AML-193 (cell line): ENCODE data around the gene CDRT15.
A peak's percentile ranks its signal among the peaks of the same experiment; 100 is the strongest.
"Not testable (repeated sequence)": the region's sequence is repeated elsewhere in the genome, so short reads cannot be mapped to it uniquely, and the experiment has no call there.

Experiments
- DNase-seq, 2 experiments: peaks; one replicate each; lab custom pipeline; 2025; lab: John Stamatoyannopoulos, UW

The CDRT15 gene

DNA sequence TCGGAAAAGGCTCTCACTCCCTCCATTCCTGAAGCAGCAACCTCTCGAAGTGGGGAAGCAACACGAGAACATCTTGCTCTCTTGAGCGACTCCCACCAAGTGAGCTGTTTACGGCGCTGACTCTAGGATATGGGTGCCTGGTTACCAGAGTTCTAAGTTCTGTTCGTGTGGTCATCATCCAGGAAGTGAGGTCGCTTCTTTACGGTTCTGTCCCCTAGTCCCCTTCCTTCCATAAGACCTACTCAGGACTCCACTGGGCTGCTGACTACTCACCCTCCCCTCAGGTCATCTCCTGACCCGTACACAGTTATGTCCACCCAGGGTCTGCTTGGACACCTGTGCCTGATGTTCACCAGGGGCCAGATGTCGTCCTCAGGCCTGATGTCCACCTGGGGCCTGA lies at the start of gene CDRT15:
Gene CDRT15, minus strand, starts transcription at position 101 of the 400 bp plus-strand sequence. Its CDS starts 29 bp downstream, at position 72.
- not testable (repeated sequence) for DNase-seq

DNA sequence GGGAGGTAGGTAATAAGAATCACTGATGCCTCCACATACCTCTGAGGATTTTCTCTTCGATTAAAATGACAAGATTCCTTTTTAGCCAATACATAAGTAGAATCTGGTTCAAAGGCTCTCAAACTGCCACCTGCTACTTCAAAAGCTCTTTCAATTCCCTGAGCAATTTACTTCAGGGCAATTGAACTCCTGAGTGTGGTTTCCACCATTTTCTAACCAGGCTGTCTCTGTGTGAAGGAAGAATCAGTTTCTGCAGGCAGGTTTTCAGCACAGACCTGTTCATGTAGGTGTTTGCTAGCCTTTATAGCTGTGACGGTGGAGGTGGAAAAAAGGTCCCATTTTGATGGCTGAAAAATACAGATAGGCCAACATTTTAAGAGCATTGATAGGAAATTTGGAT lies 46.1 kb upstream of the CDRT15 start:
- DNase-seq, result no peak

DNA sequence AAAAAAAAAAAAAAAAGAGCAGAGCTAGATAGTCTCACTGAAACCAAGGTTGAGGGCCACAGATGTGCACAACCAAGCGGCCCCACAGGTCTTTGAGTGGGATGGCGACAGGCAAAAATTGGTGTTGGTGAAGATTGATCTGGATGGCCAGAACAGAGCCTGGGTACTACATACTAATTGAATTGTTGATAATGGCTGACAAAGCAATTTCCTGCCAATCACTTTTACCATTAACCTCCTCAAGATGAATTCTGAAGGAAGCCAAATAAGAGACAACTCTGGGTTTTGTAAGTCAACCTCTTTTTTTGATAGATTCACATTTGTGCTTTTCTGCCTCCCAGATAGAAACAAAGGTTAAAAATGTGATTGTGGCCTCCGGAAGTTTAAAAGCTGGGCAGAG lies 44.9 kb upstream of the CDRT15 start:
- DNase-seq, result no peak

DNA sequence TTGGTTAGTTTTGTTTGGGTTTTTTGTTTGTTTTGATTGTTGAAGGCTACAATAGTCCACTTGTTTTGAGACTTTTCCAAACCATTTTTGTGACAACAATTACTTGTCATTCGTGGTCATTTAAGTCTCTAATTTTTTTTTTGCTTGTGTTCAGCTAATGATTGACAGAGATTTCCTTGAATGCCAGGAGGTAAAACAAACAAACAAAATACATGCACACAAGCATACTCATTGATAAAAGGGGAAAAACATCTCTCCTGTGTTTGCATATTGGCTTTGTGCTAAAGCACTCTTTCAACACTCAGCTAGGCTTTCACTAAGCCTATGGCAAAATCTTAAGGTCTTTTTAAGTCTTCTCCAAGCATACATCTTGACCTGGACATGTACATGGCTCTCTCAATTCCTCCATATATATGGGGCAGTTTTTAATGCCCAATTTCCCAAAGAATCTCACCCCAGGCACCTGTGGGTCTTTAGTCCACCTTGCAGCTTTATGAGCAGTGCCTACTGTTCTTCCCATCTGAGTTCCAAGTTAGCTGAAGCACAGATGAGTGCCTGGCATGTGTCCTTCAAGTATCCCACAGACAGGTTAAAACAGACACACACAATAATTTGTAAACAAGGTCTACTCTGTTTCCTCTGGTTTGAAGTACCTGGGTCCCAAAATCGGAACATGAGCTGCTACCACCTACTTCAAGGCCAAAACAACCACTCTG lies 40.0 kb upstream of the CDRT15 start:
- no peak for DNase-seq

DNA sequence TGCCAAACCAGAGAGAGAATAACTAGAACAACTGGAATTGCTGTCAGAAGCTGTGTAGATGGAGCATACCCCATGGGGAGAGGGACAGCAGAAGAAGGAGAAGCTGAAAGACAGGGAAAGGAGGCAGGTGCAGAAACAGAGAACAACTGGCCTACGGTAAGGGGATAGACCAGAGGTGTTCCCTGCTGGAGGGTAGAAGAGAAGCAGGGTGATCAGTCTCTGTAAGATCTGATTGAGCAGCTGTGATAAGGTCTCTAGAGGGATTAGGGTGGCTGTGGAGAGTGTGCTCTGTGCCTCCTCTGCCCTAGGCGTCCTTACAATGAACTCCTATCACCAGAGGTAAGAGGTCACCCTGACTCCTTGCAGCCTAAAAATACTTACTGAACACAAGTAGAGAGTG lies 33.8 kb upstream of the CDRT15 start:
- no peak for DNase-seq

DNA sequence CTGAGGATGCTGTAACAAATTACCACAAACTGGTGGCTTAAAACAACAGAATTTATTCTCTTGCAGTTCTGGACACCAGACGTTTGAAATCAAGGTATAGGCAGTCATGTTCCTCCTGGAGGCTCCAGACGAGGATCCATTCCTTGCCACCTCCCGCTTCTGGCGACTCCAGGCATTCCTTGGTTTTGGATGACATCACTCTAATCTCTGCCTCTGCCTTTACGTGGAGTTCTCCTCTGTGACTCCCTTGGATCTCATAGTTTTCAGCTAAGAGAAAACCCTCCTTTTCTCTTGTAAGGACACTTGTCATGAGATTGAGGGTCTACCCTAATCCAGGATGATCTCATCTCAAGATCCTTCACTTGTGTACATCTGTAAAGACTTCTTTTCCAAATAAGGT lies 32.8 kb upstream of the CDRT15 start:
- no peak for DNase-seq

DNA sequence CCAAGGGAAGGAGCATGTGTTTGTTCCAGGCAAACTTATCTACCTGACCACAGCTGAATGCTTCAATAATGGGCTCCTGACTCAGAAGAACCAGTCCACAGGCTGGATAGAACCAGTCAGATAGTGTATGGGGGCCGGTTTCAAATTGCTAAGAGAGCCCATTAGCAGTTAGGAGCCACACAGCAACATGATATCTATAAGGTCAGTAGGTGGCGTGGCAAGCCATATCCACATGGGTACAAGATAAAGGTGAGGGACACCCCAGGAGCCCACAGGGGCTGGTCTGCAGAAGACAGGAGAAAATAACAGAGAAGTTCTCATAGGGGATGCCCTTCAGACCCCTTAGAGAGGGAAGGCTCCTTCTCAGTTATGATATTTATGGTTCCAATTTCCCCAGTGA lies 31.6 kb upstream of the CDRT15 start:
- DNase-seq, result peak in 1 of 2 experiments; percentile 0

DNA sequence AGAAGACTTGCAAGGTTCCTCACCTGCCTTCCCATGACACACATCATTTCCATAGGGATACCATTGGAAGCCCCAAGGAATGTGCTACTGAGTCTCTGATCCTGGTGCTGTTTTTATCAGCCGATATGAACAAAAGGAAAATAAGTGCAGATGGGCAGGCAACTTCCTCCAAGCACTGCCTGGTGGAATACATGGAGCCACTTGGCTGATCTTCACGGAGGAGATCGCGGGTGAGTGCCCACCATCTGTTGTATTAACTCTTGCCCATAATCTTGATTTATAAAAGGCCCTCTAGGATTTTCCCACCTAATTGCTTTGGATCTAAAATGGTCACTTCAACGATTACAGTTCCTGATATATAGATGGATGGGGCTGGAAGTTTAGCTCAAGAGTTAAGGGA lies 24.7 kb upstream of the CDRT15 start:
- DNase-seq, result no peak

DNA sequence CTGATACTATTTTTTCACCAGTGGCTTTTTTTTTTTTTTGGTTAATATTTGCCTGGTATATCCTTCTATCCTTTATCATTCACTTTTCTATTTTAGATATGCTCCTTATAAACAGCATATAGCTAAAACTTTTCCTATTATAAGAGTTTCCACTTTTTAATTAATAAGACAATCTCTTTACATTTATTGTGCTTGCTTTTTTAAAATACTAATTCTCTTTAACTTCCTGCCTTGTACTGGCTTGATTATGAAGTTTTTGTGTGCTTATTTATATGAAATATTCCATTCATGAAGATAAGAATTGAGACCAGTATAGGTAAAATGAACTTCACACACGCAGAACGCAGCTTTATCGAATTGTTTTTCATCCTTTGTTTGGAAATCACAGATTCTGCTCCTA lies 9.0 kb upstream of the CDRT15 start:
- DNase-seq, result no peak

DNA sequence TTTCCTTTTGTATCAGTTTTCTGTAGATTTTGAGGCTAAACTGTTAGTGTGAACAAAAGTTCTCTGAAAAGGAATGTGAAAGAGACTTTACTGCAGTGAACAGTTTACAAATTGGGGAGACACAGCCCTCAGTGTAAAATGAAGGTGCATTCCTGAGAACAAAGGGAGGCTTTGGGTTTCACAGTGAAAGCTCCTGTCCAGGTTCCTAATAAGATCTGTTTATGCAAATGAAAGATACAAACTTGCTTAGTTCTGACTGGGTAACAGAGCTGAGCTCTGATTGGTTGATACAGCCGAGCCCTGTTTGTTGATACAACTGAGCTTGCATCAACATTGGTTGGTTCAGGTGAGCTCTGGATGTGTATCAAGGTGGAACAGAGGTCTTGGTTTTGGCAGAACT lies 8.3 kb upstream of the CDRT15 start:
- no peak for DNase-seq

DNA sequence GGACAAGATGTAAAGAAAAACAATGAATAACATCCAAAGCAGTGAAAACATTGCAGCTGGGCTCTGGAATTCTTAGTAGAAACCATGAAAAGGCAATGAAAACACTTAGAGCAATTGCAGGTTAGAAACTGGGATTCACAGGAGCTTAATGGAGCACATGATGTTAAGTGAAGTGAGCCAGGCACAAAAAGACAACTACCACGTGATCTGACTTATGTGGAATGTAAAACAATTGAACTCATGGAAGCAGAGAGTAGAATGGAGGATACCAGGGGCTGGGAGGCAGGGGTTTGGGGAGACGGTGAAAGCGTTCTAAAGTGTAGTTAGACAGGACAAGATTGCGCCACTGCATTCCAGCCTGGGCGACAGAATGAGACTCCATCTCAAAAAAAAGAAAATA lies 2.6 kb upstream of the CDRT15 start:
- not testable (repeated sequence) for DNase-seq

DNA sequence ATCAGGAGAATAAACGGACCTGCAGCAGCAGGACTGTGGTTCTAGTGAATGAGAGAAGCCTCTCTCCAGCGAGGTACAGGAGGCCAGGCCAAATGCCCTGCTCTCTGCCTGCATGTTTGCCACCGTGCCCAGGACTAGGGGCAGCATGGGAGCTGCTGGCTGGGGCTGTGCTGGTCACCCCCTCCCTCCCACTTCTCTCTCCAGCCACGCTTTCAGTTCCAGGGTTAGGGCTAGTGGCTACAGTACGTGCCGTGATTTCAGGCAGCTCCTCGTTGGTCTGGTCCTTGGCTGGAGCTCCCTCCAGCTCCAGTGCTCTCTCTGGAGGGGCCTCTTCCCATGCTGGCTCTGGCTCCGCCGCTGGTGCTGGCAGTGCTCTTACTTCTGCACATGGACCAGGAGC lies 630 bp downstream of the CDRT15 start:
- DNase-seq, result not testable (repeated sequence)

DNA sequence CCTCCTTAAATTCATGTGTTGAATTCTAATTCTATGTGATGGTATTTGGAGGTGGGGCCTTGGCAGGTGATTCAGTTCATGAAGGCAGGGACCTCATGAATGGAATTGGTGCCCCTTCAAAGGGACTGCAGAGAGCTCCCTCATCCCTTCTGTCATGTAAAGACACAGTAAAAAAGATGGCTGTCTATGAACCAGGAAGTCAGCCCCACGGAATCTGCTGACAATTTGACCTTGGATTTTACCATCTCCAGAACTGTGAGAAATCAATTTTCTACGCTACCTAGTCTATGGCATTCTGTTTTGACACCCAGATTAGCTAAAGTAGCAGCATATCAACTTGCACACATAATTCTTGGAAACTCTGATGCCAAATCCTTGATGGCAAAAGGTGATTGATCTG lies 1.6 kb downstream of the CDRT15 start:
- not testable (repeated sequence) for DNase-seq

DNA sequence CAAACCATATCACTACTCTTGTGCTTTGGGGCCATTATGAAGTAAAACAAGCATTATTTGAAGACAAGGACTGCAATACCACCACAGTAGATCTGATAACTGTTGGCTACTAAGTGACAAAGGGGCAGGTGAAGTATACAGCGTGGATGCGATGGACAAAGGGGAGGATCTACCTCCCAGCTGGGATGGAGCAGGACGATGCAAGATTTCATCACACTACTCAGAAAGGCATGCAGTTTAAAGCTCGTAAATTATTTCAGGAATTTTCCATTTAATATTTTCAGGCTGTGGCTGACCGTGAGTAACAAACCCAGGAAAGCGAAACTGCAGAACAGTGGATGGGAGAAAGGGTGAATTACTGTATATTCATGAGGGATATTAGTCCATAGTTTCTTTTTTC lies 5.5 kb downstream of the CDRT15 start:
- DNase-seq, result not testable (repeated sequence)

DNA sequence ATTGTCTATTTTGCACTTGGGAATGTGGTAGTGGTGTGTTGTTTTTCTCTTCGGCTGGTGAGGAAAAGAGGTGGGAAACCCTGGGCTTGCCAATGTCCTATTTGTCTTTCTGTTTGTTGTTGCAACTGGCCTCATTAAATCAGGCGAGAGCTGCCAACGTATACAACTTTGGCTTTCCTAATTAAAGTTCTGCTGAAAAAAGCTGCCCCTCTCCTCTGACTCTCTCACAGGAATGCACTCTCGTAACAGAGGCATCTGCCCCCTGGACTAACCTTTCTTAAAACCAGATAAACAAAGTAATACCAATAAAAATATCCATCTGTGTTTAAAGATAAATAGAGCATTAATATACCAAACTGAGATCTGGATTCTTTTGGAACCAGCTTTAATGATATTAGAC lies 7.8 kb downstream of the CDRT15 start:
- no peak for DNase-seq

DNA sequence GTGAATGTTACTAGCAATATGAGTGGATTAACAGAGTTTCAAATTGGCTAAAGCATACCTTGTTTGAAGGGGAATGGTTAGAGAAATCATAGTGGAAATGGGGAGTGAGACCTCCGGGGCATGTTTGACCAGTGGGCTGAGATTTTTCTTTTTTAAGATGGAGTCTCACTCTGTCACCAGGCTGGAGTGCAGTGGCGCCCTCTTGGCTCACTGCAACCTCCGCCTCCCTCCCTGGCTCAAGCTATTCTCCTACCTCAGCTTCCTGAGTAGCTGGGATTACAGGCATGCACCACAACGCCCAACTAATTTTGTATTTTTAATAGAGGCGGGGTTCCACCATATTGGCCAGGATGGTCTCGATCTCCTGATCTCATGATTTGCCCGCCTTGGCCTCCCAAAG lies 9.6 kb downstream of the CDRT15 start:
- DNase-seq, result no peak

DNA sequence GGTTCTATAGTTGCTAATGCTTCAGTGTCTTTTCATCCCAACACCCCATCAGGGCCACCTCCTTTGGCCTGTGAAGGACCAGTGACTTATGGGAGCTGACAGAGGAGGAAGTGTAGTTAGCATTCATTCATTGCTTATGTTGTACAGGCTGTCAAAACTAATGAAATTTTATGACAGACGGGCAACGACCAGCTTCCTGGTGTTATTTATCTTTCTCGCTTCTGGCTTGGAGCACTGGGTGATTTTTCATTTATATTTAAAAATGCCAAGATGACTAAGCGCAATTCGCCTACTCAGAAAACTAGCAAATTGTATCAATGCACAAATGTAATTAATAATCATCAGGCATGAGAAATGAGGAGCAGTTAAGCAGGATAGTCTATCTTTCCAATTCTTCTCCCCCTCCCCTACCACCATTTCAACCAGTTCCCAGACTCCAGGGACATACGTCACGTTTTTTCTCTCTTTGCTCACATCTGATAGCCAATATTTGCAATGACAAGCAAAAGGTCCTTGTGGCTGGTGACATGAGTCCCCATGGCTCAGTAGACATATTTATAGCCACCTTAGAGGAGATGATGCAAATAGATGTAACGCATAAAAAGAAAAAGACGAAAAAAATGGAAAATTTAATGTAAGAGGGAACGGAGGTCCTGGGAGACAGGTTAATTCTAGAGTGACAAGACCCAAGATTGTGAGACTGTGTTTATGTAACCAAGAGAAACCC lies 11.2 kb downstream of the CDRT15 start:
- DNase-seq, result no peak

DNA sequence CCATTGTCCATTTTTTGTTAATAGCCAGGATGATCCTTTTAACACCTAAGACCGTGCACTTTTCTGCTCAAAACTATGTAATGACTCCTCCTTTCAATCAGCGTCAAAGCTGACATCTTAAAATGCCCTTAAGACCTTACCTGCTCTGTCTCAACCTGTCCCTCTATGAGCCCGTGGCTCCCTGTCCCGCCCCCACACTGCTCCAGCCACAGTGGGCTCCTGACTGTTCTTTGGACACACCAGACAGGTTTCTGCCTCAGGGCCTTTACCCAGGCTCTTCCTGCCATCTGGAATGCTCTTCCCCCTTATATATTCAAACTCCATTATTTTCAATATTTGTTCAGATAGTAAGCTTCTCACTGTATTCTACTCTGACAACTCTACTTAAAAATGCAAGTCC lies 14.1 kb downstream of the CDRT15 start:
- DNase-seq, result no peak

DNA sequence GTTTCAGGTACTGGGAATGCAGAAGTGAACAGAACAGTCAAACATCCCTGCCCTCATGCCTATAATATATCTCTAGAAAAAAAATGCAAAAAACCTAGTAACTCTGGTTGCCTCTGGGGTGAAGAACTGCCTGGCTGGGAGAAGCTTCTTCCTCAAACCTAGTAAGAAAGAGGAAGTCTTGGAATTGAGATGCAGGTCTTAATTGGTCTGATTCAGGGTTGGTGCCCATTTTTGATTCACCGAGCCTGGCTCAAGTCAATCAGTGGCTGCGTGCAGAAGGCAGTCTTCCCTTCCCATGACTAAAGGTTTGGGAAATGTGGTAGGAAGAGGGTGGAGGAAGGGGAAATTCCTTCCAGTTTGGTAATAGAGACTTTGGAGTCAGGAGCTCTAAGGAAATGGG lies 22.4 kb downstream of the CDRT15 start:
- DNase-seq, result peak; percentile 6 to 7

DNA sequence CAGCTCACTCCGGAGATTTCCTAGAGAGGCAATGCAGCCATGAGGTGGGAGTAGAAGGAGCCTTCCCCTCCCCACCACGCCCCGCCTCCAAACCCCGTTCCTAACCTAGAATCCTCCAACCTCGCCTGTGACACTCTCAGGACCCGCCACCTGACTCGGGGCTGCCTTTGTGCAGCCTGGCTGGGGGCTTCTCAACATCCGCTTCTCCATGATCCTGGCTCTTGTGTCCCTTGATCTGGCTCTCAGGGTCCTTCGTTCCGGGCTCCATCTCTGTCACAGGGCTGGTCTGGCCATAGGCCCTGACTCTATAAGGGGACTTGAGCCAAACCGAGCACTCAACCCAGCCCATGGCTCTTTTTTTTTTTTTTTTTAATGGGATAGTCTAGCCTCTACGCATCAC lies 24.3 kb downstream of the CDRT15 start:
- DNase-seq, result no peak

DNA sequence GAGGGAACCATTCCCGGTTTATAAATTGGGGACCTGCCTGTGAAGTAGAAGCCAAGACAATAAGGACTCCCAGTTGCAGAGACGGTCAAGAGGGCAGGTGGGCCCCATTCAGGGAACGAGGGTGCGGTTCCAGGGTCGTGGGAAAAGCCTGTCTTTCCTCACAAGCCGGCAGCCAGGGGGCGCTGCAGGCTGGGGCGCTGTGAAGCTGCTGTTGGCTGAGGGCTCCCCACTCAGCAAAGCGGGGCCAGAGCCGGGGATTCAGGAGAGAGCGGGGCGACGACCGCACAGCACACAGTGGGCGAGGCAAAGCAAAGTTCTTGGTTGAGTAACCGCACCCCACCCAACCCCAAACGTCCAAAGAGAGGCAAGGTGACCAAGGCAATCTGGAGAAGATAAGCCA lies 24.9 kb downstream of the CDRT15 start:
- DNase-seq, result no peak

DNA sequence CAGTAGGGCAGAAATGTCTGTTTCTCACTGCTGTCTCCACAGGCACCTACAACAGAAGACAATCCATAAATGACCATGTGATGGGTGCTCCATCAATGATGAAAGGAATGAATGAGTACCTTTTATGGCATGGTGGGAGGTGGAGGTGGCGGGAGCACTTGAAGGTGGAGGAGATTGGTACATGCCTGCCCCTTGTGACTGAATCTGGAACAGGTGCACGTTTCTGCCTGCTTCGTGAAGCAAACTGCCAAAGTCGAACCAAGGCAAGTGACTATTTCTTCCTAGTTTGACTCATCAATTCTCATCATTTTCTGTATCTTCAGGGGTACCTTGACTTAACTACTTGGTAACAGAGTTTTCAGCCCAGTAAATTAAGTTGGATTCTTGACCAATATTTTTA lies 25.4 kb downstream of the CDRT15 start:
- no peak for DNase-seq

DNA sequence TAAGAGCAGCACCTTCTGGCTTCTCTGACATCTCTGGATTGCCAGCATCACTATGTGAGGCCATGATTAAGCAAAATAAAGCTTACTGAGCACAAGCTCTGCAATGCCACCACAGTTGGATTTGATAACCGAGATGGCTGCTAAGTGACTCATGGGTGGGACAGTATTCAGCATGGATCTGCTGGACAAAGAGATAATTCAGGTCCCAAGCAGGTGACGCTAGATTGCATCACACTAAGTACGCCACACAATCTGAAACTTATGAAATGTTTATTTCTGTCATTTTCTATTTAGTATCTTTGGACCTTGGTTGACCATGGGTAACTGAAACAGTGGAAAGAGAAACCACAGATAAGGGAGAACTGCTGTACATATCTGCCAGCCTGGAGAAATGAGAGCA lies 27.4 kb downstream of the CDRT15 start:
- DNase-seq, result no peak

DNA sequence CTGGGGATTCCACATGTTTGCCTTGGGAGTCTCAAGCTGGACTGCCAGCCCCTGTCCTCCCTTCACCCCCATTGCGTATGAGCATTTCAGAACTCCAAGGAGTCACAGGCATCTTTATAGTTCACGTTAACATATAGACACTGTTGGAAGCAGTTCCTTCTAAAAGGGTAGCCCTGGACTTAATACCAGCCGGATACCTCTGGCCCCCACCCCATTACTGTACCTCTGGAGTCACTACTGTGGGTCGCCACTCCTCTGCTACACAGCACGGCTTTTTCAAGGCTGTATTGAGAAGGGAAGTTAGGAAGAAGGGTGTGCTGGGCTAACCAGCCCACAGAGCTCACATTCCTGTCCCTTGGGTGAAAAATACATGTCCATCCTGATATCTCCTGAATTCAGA lies 28.9 kb downstream of the CDRT15 start:
- no peak for DNase-seq
